ENCODE results near the gene TEX51.

DNA sequence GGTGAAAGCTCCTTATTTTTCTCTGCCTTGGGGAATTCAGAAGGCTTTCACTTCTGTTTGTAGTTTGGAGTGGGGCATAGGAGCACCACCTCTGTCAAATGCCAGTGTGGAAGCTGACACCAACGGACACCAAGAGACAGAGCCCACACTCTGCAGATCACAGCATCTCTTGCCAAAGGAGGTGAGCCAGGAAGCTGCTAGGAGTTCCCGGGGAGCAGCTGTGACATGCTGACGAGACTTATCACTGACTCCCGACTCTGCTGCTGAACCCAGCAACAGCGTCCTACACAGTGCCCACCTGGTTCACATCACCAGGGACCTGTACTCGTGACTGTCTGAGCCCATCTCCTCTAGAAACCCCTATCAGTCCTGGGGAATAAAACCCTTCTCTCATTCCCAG is 8.1 kb downstream of the TEX51 start:
- TF ChIP-seq, protein P1, sequence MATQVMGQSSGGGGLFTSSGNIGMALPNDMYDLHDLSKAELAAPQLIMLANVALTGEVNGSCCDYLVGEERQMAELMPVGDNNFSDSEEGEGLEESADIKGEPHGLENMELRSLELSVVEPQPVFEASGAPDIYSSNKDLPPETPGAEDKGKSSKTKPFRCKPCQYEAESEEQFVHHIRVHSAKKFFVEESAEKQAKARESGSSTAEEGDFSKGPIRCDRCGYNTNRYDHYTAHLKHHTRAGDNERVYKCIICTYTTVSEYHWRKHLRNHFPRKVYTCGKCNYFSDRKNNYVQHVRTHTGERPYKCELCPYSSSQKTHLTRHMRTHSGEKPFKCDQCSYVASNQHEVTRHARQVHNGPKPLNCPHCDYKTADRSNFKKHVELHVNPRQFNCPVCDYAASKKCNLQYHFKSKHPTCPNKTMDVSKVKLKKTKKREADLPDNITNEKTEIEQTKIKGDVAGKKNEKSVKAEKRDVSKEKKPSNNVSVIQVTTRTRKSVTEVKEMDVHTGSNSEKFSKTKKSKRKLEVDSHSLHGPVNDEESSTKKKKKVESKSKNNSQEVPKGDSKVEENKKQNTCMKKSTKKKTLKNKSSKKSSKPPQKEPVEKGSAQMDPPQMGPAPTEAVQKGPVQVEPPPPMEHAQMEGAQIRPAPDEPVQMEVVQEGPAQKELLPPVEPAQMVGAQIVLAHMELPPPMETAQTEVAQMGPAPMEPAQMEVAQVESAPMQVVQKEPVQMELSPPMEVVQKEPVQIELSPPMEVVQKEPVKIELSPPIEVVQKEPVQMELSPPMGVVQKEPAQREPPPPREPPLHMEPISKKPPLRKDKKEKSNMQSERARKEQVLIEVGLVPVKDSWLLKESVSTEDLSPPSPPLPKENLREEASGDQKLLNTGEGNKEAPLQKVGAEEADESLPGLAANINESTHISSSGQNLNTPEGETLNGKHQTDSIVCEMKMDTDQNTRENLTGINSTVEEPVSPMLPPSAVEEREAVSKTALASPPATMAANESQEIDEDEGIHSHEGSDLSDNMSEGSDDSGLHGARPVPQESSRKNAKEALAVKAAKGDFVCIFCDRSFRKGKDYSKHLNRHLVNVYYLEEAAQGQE (IDR thresholded peaks at IDR 0.05; ENCODE audit: low read depth) = no peak
- TF ChIP-seq NFIC (IDR thresholded peaks at IDR 0.05) = no peak
- no peak for TF ChIP-seq CREB1 (IDR thresholded peaks at IDR 0.05; ENCODE audit: low read depth)
- no peak for TF ChIP-seq YY1 (IDR thresholded peaks at IDR 0.05; ENCODE audit: low read depth)
- no peak for TF ChIP-seq RAD21 (IDR thresholded peaks at IDR 0.05; ENCODE audit: low read depth)
- TF ChIP-seq TAF1 (IDR thresholded peaks at IDR 0.05; ENCODE audit: low read depth) = no peak
- TF ChIP-seq EGR1 (IDR thresholded peaks at IDR 0.05) = no peak
- no peak for TF ChIP-seq FOXM1 (IDR thresholded peaks at IDR 0.05; ENCODE audit: borderline replicate concordance, low read depth)
- no peak for TF ChIP-seq CEBPB (IDR thresholded peaks at IDR 0.05)
- TF ChIP-seq, protein P2, sequence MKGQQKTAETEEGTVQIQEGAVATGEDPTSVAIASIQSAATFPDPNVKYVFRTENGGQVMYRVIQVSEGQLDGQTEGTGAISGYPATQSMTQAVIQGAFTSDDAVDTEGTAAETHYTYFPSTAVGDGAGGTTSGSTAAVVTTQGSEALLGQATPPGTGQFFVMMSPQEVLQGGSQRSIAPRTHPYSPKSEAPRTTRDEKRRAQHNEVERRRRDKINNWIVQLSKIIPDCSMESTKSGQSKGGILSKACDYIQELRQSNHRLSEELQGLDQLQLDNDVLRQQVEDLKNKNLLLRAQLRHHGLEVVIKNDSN (IDR thresholded peaks at IDR 0.05) = no peak
- no peak for TF ChIP-seq EP300 (IDR thresholded peaks at IDR 0.05; ENCODE audit: borderline replicate concordance)
- no peak for TF ChIP-seq TCF12 (IDR thresholded peaks at IDR 0.05; ENCODE audit: low read depth)
- TF ChIP-seq, protein P3, sequence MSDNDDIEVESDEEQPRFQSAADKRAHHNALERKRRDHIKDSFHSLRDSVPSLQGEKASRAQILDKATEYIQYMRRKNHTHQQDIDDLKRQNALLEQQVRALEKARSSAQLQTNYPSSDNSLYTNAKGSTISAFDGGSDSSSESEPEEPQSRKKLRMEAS (IDR thresholded peaks at IDR 0.05) = no peak
- TF ChIP-seq ZBTB7A (IDR thresholded peaks at IDR 0.05; ENCODE audit: low read depth) = no peak
